ENCODE measurements around the gene GNGT2. TPM values are rescaled to one million over a fixed set of nuclear protein-coding genes. Genes with fewer than 3 reads are reported as not detected.

GNGT2 gene
- polyA plus RNA-seq, 1 donor from 2014 or later = not detected

DNA sequence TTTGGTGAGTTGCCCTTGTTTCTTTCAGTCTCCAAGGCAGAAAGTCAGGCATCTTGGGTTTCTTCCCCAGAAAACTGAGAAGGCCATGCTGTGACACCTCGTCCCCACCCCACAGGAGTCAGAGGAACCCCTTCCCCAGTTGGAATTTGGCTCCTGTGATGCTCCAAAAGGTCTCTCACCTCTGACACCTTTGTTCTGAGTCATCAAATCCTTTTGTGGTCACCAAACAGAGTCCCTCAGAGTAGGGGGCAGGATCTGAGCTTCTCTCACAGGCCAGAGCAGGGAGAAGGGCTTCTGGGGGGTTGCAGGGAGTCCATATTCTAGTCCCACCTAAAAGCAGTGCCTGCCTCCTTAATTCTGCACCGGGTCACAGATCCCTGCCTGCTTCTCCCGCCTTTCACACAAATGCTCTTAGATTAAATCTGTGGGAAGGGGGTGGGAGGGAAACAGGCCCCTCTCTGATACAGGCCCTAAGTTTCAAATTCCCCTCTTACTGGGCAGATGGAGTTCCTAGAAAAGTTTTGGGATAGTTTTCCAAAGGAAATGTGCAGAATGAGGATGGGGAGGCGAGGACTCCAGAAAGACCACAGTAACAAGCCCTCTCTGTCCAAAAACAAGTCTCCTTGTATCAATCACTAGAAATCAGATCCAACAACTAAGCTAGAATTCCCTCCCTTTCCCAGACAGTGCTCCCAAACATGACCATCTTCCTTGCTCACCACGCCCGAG, 18.9 kb upstream of the GNGT2 start:
- no peak overlapping the region for H3K4me3 ChIP-seq (ENCODE audit: low read length)
- peaks cover 70% of the 10 kb centered on the region for H3K27me3 ChIP-seq (ENCODE audit: insufficient read depth, low read depth, low read length)
- H3K4me2 ChIP-seq (ENCODE audit: low read length) = no peak overlapping the region
- no peaks in the 10 kb centered on the region for H3K9me3 ChIP-seq (ENCODE audit: low read length)
- no peak overlapping the region for H3K27ac ChIP-seq (ENCODE audit: low read length)
- no peaks in the 10 kb centered on the region for H4K20me1 ChIP-seq (ENCODE audit: insufficient read depth)
- no peak for TF ChIP-seq RAD21 (conservative IDR thresholded peaks at IDR 0.05)
- TF ChIP-seq EP300 (conservative IDR thresholded peaks at IDR 0.05; ENCODE audit: poor library complexity, severe bottlenecking) = no peak
- no peaks in the 10 kb centered on the region for H3K79me2 ChIP-seq (replicated peaks; ENCODE audit: insufficient read depth, low read length)
- no peaks in the 10 kb centered on the region for H3K36me3 ChIP-seq (ENCODE audit: insufficient read depth, low read length)
- no peaks in the 10 kb centered on the region for H3K9me2 ChIP-seq (ENCODE audit: insufficient read depth, low read length)
- no peak overlapping the region for H3K9ac ChIP-seq (ENCODE audit: low read length)
- H3F3A ChIP-seq (ENCODE audit: insufficient read depth, low read length, poor library complexity, severe bottlenecking) = no peaks in the 10 kb centered on the region
- H2AFZ ChIP-seq (ENCODE audit: low read depth, low read length) = no peak overlapping the region

DNA sequence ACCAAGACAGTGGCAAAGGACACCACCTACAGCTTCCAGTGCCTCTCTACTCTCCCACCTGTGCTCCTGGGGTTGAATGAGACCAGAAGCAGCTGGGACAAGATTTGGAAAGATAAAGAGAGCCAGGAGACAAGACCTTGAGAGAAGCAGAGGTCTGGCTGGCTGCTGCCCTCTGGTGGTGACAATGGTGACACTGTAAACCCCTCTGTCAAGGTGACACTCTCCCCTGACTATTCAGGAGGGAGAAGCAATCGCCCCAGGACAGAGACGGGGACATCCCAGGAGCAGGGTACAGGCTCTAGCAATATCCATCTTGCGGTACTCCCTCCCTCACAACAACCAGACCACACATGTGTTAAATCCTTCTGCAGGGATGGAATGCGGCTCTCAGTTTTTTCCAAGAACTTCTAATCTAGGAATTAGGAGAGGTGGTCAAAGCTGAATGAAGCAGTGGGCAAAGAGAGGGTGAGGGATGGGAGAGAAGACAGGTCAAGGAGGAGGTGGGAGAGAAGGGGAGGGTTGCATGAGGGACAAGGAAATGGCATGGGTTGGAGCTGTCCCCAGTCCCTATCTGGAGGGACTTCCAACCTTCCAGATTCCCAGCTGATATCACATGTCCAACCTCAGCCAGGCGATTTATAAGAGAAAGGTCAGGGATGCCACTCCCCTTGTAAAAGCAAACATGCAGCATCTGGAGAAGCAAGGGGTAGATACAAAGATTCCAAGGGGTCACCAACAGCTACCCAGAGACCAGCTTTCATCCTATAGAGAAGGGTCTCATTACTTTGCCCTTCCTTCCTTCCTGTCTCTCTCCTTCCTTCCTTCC, 17.3 kb upstream of the GNGT2 start:
- Histone ChIP-seq H2AFZ (ENCODE audit: low read depth, low read length) (no peak overlapping the region), H3K4me3 (ENCODE audit: low read length) (no peak overlapping the region), H3K27me3 (ENCODE audit: insufficient read depth, low read depth, low read length) (peaks cover 86% of the 10 kb centered on the region), H4K20me1 (ENCODE audit: insufficient read depth) (no peaks in the 10 kb centered on the region), H3K36me3 (ENCODE audit: insufficient read depth, low read length) (no peaks in the 10 kb centered on the region), H3K9me2 (ENCODE audit: insufficient read depth, low read length) (no peaks in the 10 kb centered on the region), H3K79me2 (replicated peaks; ENCODE audit: insufficient read depth, low read length) (no peaks in the 10 kb centered on the region), H3K27ac (ENCODE audit: low read length) (no peak overlapping the region), H3K4me2 (ENCODE audit: low read length) (no peak overlapping the region), H3K9me3 (ENCODE audit: low read length) (no peaks in the 10 kb centered on the region), H3F3A (ENCODE audit: insufficient read depth, low read length, poor library complexity, severe bottlenecking) (no peaks in the 10 kb centered on the region), H3K9ac (ENCODE audit: low read length) (no peak overlapping the region)
- TF ChIP-seq EP300 (conservative IDR thresholded peaks at IDR 0.05; ENCODE audit: poor library complexity, severe bottlenecking) (no peak), SMC3 (conservative IDR thresholded peaks at IDR 0.05; ENCODE audit: poor library complexity) (peak; percentile 81), RAD21 (conservative IDR thresholded peaks at IDR 0.05) (peak; percentile 71), CTCF (IDR thresholded peaks at IDR 0.05; ENCODE audit: poor library complexity, severe bottlenecking) (peak; percentile 84)
- TF ChIP-seq, protein P1, sequence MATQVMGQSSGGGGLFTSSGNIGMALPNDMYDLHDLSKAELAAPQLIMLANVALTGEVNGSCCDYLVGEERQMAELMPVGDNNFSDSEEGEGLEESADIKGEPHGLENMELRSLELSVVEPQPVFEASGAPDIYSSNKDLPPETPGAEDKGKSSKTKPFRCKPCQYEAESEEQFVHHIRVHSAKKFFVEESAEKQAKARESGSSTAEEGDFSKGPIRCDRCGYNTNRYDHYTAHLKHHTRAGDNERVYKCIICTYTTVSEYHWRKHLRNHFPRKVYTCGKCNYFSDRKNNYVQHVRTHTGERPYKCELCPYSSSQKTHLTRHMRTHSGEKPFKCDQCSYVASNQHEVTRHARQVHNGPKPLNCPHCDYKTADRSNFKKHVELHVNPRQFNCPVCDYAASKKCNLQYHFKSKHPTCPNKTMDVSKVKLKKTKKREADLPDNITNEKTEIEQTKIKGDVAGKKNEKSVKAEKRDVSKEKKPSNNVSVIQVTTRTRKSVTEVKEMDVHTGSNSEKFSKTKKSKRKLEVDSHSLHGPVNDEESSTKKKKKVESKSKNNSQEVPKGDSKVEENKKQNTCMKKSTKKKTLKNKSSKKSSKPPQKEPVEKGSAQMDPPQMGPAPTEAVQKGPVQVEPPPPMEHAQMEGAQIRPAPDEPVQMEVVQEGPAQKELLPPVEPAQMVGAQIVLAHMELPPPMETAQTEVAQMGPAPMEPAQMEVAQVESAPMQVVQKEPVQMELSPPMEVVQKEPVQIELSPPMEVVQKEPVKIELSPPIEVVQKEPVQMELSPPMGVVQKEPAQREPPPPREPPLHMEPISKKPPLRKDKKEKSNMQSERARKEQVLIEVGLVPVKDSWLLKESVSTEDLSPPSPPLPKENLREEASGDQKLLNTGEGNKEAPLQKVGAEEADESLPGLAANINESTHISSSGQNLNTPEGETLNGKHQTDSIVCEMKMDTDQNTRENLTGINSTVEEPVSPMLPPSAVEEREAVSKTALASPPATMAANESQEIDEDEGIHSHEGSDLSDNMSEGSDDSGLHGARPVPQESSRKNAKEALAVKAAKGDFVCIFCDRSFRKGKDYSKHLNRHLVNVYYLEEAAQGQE (IDR thresholded peaks at IDR 0.05; ENCODE audit: borderline replicate concordance) = no peak

Measured in neural cell (in vitro differentiated cells).